K562 (cell line): ENCODE results near the gene AP2A2. TPM values are rescaled to one million over a fixed set of nuclear protein-coding genes. Genes with fewer than 3 reads are reported as not detected.

Source experiments
- ATAC-seq: fragments of 200-7000 bp; cut with Tn5 transposase; 3 replicates; pipeline ENCODE4 v1.9.1; 2020; ENCODE audit warnings: moderate library complexity
- BruUV-seq: library from RNA; stranded (reverse); fragments of 400-500 nt; replicated peaks from 2 replicates; lab custom pipeline; 2021; lab: Mats Ljungman, UMichigan
- CTCF ChIA-PET: fragments of 300-600 bp; formaldehyde crosslinking; extraction: SDS; loops from one replicate; lab custom pipeline; 2021; ENCODE audit warnings: low intra/inter-chr PET ratio; lab: Yijun Ruan, JAX
- POLR2A ChIA-PET: fragments of 300-600, 350-650 bp; sonication (Branson Sonifier 250); formaldehyde crosslinking; extraction: SDS; loops from one replicate; lab custom pipeline; 2021; ENCODE audit warnings: antibody characterized with exemption, inconsistent platforms; lab: Yijun Ruan, JAX
- DNase-seq, 4 experiments: peaks; one replicate each; pipeline versions ENCODE4 v3.0.0 to v3.0.0-alpha.2; 2011 to 2018; ENCODE audit warnings: low spot score in 3 of 4, mixed read lengths in 3 of 4; ENCODE audit errors: extremely low read depth in 1 of 4
- FAIRE-seq: peaks from 2 replicates; lab custom pipeline; 2011; peaks lifted over from hg19 to GRCh38; lab: Jason Lieb, UNC
- H2AFZ ChIP-seq: 2 replicates; pipeline ENCODE4 v1.6.0; 2011; ENCODE audit warnings: low read depth, low read length, control low read depth, inconsistent platforms
- H3K27ac ChIP-seq: fragments of 200-600 bp; 3 replicates; pipeline ENCODE4 v1.8.0; 2011; ENCODE audit warnings: low read depth, mild to moderate bottlenecking, control low read depth, inconsistent platforms, low read length, moderate library complexity, mixed read lengths; ENCODE audit errors: extremely low read depth
- H3K27me3 ChIP-seq, 2 experiments: fragments of 300-600 bp in 1 of 2; 2 replicates in 1 of 2; 3 replicates in 1 of 2; pipeline versions ENCODE4 v1.6.0 to v1.8.0; 2011; ENCODE audit warnings: inconsistent platforms in 2 of 2, low read length in 2 of 2, mild to moderate bottlenecking in 1 of 2, mixed read lengths in 1 of 2, moderate library complexity in 1 of 2; ENCODE audit not compliant: control insufficient read depth in 2 of 2, insufficient read depth in 2 of 2
- H3K36me3 ChIP-seq: fragments of 300-600 bp; 3 replicates; pipeline ENCODE4 v1.8.0; 2011; ENCODE audit warnings: mild to moderate bottlenecking, low read length, inconsistent platforms; ENCODE audit not compliant: control insufficient read depth, insufficient read depth
- H3K4me1 ChIP-seq, 2 experiments: fragments of 200-600 bp in 1 of 2; replicated peaks in 1 of 2; 2 replicates in 1 of 2; 3 replicates in 1 of 2; pipeline versions ENCODE4 v1.5.1 to v1.8.0; 2011; ENCODE audit warnings: inconsistent platforms in 2 of 2, low read length in 2 of 2, mild to moderate bottlenecking in 1 of 2, mixed read lengths in 1 of 2, moderate library complexity in 1 of 2; ENCODE audit not compliant: control insufficient read depth in 2 of 2, insufficient read depth in 2 of 2
- H3K4me2 ChIP-seq: 2 replicates; pipeline ENCODE4 v1.6.1; 2011; ENCODE audit warnings: low read length, control low read depth, inconsistent platforms, mixed read lengths; ENCODE audit not compliant: insufficient read depth
- H3K4me3 ChIP-seq: fragments of 200-600 bp; sonication (generic), shearing (Covaris generic); 2 replicates; pipeline ENCODE4 v1.5.1; 2016; ENCODE audit warnings: control low read depth, inconsistent platforms
- H3K79me2 ChIP-seq: fragments of 200-600 bp; 3 replicates; pipeline ENCODE4 v1.8.0; 2011; ENCODE audit warnings: low read length, inconsistent platforms; ENCODE audit not compliant: control insufficient read depth, insufficient read depth
- H3K9ac ChIP-seq, 2 experiments: 2 replicates each; pipeline versions ENCODE4 v1.6.0 to v1.6.1; 2011; ENCODE audit warnings: low read depth in 2 of 2, low read length in 2 of 2, control low read depth in 1 of 2, inconsistent platforms in 1 of 2, mild to moderate bottlenecking in 1 of 2, mixed read lengths in 1 of 2; ENCODE audit not compliant: insufficient read depth in 1 of 2
- H3K9me1 ChIP-seq: one replicate; pipeline ENCODE4 v1.6.0; 2011; ENCODE audit warnings: inconsistent platforms, mild to moderate bottlenecking, low read length, moderate library complexity; ENCODE audit not compliant: control insufficient read depth, insufficient read depth
- H3K9me3 ChIP-seq: replicated peaks from 2 replicates; pipeline ENCODE4 v1.5.1; 2011; ENCODE audit warnings: low read depth, low read length, inconsistent platforms; ENCODE audit not compliant: control insufficient read depth, insufficient read depth
- H4K20me1 ChIP-seq: replicated peaks from 2 replicates; pipeline ENCODE4 v1.6.1; 2011; ENCODE audit warnings: low read length, inconsistent platforms, mixed read lengths; ENCODE audit not compliant: control insufficient read depth, insufficient read depth
- HEY1 ChIP-seq: fragments of 250-450 bp; sonication (Bioruptor Pico); IDR thresholded peaks from 2 replicates; pipeline ENCODE4 v1.5.0; 2020; ENCODE audit warnings: mild to moderate bottlenecking, moderate library complexity, borderline replicate concordance
- KLF6 ChIP-seq: fragments of 250-450 bp; sonication (Bioruptor Pico); IDR thresholded peaks from 2 replicates; pipeline ENCODE4 v1.4.0; 2020; ENCODE audit warnings: mild to moderate bottlenecking, moderate library complexity, borderline replicate concordance
- MCM2 ChIP-seq: fragments of 450-650 bp; IDR thresholded peaks from 2 replicates; pipeline ENCODE4 v1.6.1; 2017; ENCODE audit warnings: low read depth, mild to moderate bottlenecking
- MTA2 ChIP-seq: fragments of 450-650 bp; IDR thresholded peaks from 2 replicates; pipeline ENCODE4 v1.6.1; 2016; ENCODE audit warnings: low read depth
- MYC ChIP-seq, 2 experiments: fragments of 250-450 bp in 1 of 2; sonication (Bioruptor Pico) in 1 of 2; IDR thresholded peaks; 2 replicates each; pipeline versions ENCODE4 v1.5.1 to v1.6.1; 2012 to 2021; ENCODE audit warnings: low read depth in 2 of 2, borderline replicate concordance in 1 of 2, improper control_type of control experiment in 1 of 2, low read length in 1 of 2, mild to moderate bottlenecking in 1 of 2, moderate library complexity in 1 of 2
- NBN ChIP-seq: fragments of 450-650 bp; IDR thresholded peaks from 2 replicates; pipeline ENCODE4 v1.6.1; 2016; ENCODE audit warnings: low read depth, mild to moderate bottlenecking
- NR4A1 ChIP-seq, 2 experiments: fragments of 250-450 bp in 1 of 2; fragments of 450-650 bp in 1 of 2; sonication (Bioruptor Pico) in 1 of 2; IDR thresholded peaks; 2 replicates each; pipeline versions ENCODE4 v1.4.0 to v1.6.1; 2016 to 2020; ENCODE audit warnings: mild to moderate bottlenecking in 2 of 2, missing compliant biosample characterization in 1 of 2, missing genetic modification characterization in 1 of 2, moderate library complexity in 1 of 2
- ZBTB1 ChIP-seq: sonication (generic); formaldehyde crosslinking; IDR thresholded peaks from 2 replicates; pipeline ENCODE4 v1.8.1; 2023; ENCODE audit warnings: missing genetic modification reagents, low read depth, mild to moderate bottlenecking, borderline replicate concordance
- ZFP36 ChIP-seq: fragments of 150-350 bp; IDR thresholded peaks from 2 replicates; pipeline ENCODE4 v1.6.1; 2018; ENCODE audit warnings: low read length, low read depth; ENCODE audit not compliant: partially characterized antibody
- ZNF318 ChIP-seq, 2 experiments: fragments of 450-650 bp; IDR thresholded peaks; 2 replicates each; pipeline ENCODE4 v1.6.1; 2016; ENCODE audit warnings: mild to moderate bottlenecking in 2 of 2, borderline replicate concordance in 1 of 2, low read depth in 1 of 2, moderate library complexity in 1 of 2
- ZNF644 ChIP-seq: fragments of 200-800 bp; sonication (Bioruptor generic); IDR thresholded peaks from 2 replicates; pipeline ENCODE4 v1.6.1; 2016; ENCODE audit warnings: low read depth, missing genetic modification characterization, missing compliant biosample characterization
- ZNF717 ChIP-seq: fragments of 250-450 bp; sonication (Bioruptor Pico); IDR thresholded peaks from 2 replicates; pipeline ENCODE4 v1.5.0; 2021
- WGBS: fragments of 100-300 bp; shearing (Covaris generic); methylation state at CpG from one replicate; pipeline ENCODE4 v1.1.6; 2016; ENCODE audit warnings: low coverage, mixed read lengths; ENCODE audit not compliant: insufficient coverage; ENCODE audit errors: missing lambda C conversion rate; 5-methylcytosine and 5-hydroxymethylcytosine counted together
- in situ Hi-C: fragments of 300-500 bp; cut with MboI; formaldehyde crosslinking; loops from 4 replicates; pipeline ENCODE4 v1.15.0; 2018; ENCODE audit warnings: inconsistent platforms, mixed read lengths
- intact Hi-C: fragments of 100-400 bp; cut with micrococcal nuclease; formaldehyde crosslinking; loops from 2 replicates; pipeline ENCODE4 v1.14.2; 2022
- polyA plus RNA-seq, 8 experiments: library from polyadenylated mRNA; depleted of rRNA in 4 of 8; stranded (reverse) in 5 of 8; unstranded in 3 of 8; fragments of >200 nt; fragmentation: Nextera tagmentation in 2 of 8; fragmentation: Illumina TruSeq in 1 of 8; extraction: Ambion mirVana in 2 of 8; extraction: Trizol in 1 of 8; gene quantifications; 2 replicates each; pipeline versions ENCODE4 v1.2.1 to v1.2.3, GENCODE V29; 2011 to 2014; ENCODE audit warnings: inconsistent platforms in 1 of 8, missing spikeins in 1 of 8
- total RNA-seq, 7 experiments: library from RNA; depleted of rRNA in 6 of 7; stranded (reverse); fragments of >200 nt in 6 of 7; fragmentation: Illumina TruSeq in 2 of 7; extraction: Trizol in 2 of 7; gene quantifications; 2 replicates each; pipeline versions ENCODE4 v1.2.1 to v1.2.3, GENCODE V29; 2011 to 2021; ENCODE audit warnings: low replicate concordance in 1 of 7
- TF ChIP-seq, protein P1 (sequence below): conservative IDR thresholded peaks from 2 replicates; pipeline ENCODE4 v1.6.1; 2011; ENCODE audit warnings: low read depth, mild to moderate bottlenecking, low read length; ENCODE audit not compliant: control insufficient read depth

AP2A2 gene
- total and polyA plus RNA-seq, 9 of the 15 experiments (the other 6 are each of a cell fraction or from before 2014, with no cell fraction given) = 0.69 to 41.7 (median 15.2) TPM

DNA sequence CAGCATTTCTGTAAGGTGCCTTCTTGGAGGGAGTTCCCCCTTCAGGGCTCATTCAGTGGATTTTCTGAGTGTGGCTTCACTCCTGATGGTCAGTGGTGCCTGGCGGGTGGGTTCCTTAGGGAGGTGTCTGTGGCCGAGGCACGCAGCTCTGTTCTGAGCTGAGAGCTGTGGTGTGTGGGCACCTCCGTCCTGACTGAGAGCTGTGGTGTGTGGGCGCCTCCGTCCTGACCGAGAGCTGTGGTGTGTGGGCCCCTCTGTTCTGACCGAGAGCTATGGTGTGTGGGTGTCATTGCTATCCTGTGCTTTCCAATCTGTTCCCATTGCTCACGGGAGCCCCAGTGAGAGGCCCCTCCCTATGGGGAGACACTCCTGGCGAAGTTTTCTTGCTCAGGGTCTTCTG is 71.0 kb downstream of the AP2A2 start:
- Histone ChIP-seq H3K9me1 (no peaks in the 10 kb centered on the region), H3K9me3 (no peaks in the 10 kb centered on the region), H4K20me1 (no peaks in the 10 kb centered on the region; the same call in 1 of the 2 replicates), H3K79me2 (no peaks in the 10 kb centered on the region), H3K9ac (peak overlapping the region in 1 of 2 experiments; percentile 52; a peak in 2 of 4 replicates), H3K4me2 (no peak overlapping the region), H3K36me3 (peaks cover 47% of the 10 kb centered on the region; the same call in 2 of the 3 replicates), H3K27ac (no peak overlapping the region), H2AFZ (no peak overlapping the region), H3K4me1 (peaks cover 0 to 15% of the 10 kb centered on the region in 2 experiments; a peak in 3 of 5 replicates), H3K27me3 (no peaks in the 10 kb centered on the region), H3K4me3 (no peak overlapping the region)
- intact Hi-C loops = no loop called here
- ATAC-seq (no peak), FAIRE-seq (no peak), DNase-seq (no peak)
- 90% methylated on average over 9 of the region's 10 CpGs for WGBS
- POLR2A ChIA-PET = no interaction called here
- in situ Hi-C loops = no loop called here
- no TSS peak for BruUV-seq
- CTCF ChIA-PET = no interaction called here
- TF ChIP-seq ZFP36 (no peak), ZNF644 (tag) (no peak), MYC (IDR thresholded peaks at IDR 0.05; ENCODE audit: low read depth, low read length) (no peak), MYC (CRISPR knock-in tag; IDR thresholded peaks at IDR 0.05; ENCODE audit: borderline replicate concordance, low read depth) (no peak), MCM2 (no peak), ZBTB1 (CRISPR knock-in tag) (no peak), NR4A1 (CRISPR knock-in tag; IDR thresholded peaks at IDR 0.05) (no peak), NR4A1 (tag; IDR thresholded peaks at IDR 0.05) (no peak), KLF6 (CRISPR knock-in tag) (no peak), HEY1 (no peak), ZNF717 (no peak), ZNF318 (IDR thresholded peaks at IDR 0.05; ENCODE audit: borderline replicate concordance in 1 of 2, low read depth in 1 of 2) (no peak), MTA2 (no peak), NBN (no peak)
- TF ChIP-seq, protein P1, sequence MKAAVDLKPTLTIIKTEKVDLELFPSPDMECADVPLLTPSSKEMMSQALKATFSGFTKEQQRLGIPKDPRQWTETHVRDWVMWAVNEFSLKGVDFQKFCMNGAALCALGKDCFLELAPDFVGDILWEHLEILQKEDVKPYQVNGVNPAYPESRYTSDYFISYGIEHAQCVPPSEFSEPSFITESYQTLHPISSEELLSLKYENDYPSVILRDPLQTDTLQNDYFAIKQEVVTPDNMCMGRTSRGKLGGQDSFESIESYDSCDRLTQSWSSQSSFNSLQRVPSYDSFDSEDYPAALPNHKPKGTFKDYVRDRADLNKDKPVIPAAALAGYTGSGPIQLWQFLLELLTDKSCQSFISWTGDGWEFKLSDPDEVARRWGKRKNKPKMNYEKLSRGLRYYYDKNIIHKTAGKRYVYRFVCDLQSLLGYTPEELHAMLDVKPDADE = no peak
